Ishikawa (cell line): ENCODE measurements around the gene LAMA3.

Source experiments
- CEBPB ChIP-seq: IDR thresholded peaks from 2 replicates; pipeline ENCODE4 v1.6.1; 2012
- CREB1 ChIP-seq: IDR thresholded peaks from 2 replicates; pipeline ENCODE4 v1.6.1; 2012; ENCODE audit warnings: low read depth
- EGR1 ChIP-seq: IDR thresholded peaks from 2 replicates; pipeline ENCODE4 v1.6.1; 2012
- EP300 ChIP-seq: IDR thresholded peaks from 2 replicates; pipeline ENCODE4 v1.6.1; 2012; ENCODE audit warnings: borderline replicate concordance
- FOXM1 ChIP-seq: IDR thresholded peaks from 2 replicates; pipeline ENCODE4 v1.6.1; 2012; ENCODE audit warnings: low read depth, borderline replicate concordance
- MAX ChIP-seq: IDR thresholded peaks from 2 replicates; pipeline ENCODE4 v1.6.1; 2012
- NFIC ChIP-seq: IDR thresholded peaks from 2 replicates; pipeline ENCODE4 v1.6.1; 2012
- RAD21 ChIP-seq: IDR thresholded peaks from 2 replicates; pipeline ENCODE4 v1.6.1; 2012; ENCODE audit warnings: low read depth
- REST ChIP-seq: IDR thresholded peaks from 2 replicates; pipeline ENCODE4 v1.6.1; 2012; ENCODE audit warnings: low read depth, mild to moderate bottlenecking
- TAF1 ChIP-seq: IDR thresholded peaks from 2 replicates; pipeline ENCODE4 v1.6.1; 2012; ENCODE audit warnings: low read depth, mild to moderate bottlenecking
- TCF12 ChIP-seq: IDR thresholded peaks from 2 replicates; pipeline ENCODE4 v1.6.1; 2012; ENCODE audit warnings: low read depth
- TEAD4 ChIP-seq: IDR thresholded peaks from 2 replicates; pipeline ENCODE4 v1.6.1; 2012
- USF1 ChIP-seq: IDR thresholded peaks from 2 replicates; pipeline ENCODE4 v1.6.1; 2012
- YY1 ChIP-seq: IDR thresholded peaks from 2 replicates; pipeline ENCODE4 v1.6.1; 2012; ENCODE audit warnings: low read depth
- ZBTB7A ChIP-seq: IDR thresholded peaks from 2 replicates; pipeline ENCODE4 v1.6.1; 2012; ENCODE audit warnings: low read depth

The LAMA3 gene

GRCh38 chr18:23879544-23879943 lies 190.3 kb downstream of the LAMA3 start:
- TF ChIP-seq ZBTB7A = no peak
- no peak for TF ChIP-seq TAF1
- TF ChIP-seq REST = no peak
- TF ChIP-seq CREB1 = no peak
- no peak for TF ChIP-seq YY1
- TF ChIP-seq MAX = no peak
- TF ChIP-seq EGR1 = no peak
- TF ChIP-seq EP300 = no peak
- TF ChIP-seq TCF12 = no peak
- no peak for TF ChIP-seq RAD21
- TF ChIP-seq CEBPB = no peak
- TF ChIP-seq TEAD4 = no peak
- no peak for TF ChIP-seq USF1
- no peak for TF ChIP-seq NFIC
- no peak for TF ChIP-seq FOXM1

GRCh38 chr18:23879966-23880565 lies 190.8 kb downstream of the LAMA3 start:
- no peak for TF ChIP-seq REST
- TF ChIP-seq MAX = no peak
- no peak for TF ChIP-seq TCF12
- TF ChIP-seq NFIC = no peak
- no peak for TF ChIP-seq YY1
- TF ChIP-seq CREB1 = no peak
- TF ChIP-seq CEBPB = no peak
- TF ChIP-seq TEAD4 = no peak
- no peak for TF ChIP-seq USF1

- TF ChIP-seq REST = no peak
- TF ChIP-seq TCF12 = no peak
- TF ChIP-seq YY1 = no peak
- no peak for TF ChIP-seq CEBPB
- no peak for TF ChIP-seq EP300
- TF ChIP-seq NFIC = no peak
- no peak for TF ChIP-seq CREB1
- no peak for TF ChIP-seq EGR1
- TF ChIP-seq FOXM1 = no peak
- no peak for TF ChIP-seq RAD21
- TF ChIP-seq MAX = no peak
- no peak for TF ChIP-seq TAF1
- no peak for TF ChIP-seq USF1
- no peak for TF ChIP-seq ZBTB7A
- TF ChIP-seq TEAD4 = no peak
Measured at GRCh38 chr18:23880931-23881617, 191.8 kb downstream of the LAMA3 start.
